ENCODE results near the gene ASPA.

- TF ChIP-seq CTCF (IDR thresholded peaks at IDR 0.05; ENCODE audit: insufficient read depth, low read depth, low read length), result no peak
- no peak for TF ChIP-seq EZH2 (IDR thresholded peaks at IDR 0.05; ENCODE audit: insufficient read depth, low read length)
Observed at GRCh38 chr17:3532859-3533142, 57.0 kb downstream of the ASPA start.
